VCaP (cell line): ENCODE measurements around the gene LSM12.
A peak's percentile ranks its signal among the peaks of the same experiment; 100 is the strongest.

ENCODE experiments used
- H3K27ac ChIP-seq: fragments of 450-650 bp; 2 replicates; pipeline ENCODE4 v1.5.1; 2017
- TF ChIP-seq, protein P1 (sequence below): fragments of 450-650 bp; conservative IDR thresholded peaks from 2 replicates; pipeline ENCODE4 v1.5.1; 2017; ENCODE audit warnings: mild to moderate bottlenecking, moderate library complexity

Gene LSM12

DNA sequence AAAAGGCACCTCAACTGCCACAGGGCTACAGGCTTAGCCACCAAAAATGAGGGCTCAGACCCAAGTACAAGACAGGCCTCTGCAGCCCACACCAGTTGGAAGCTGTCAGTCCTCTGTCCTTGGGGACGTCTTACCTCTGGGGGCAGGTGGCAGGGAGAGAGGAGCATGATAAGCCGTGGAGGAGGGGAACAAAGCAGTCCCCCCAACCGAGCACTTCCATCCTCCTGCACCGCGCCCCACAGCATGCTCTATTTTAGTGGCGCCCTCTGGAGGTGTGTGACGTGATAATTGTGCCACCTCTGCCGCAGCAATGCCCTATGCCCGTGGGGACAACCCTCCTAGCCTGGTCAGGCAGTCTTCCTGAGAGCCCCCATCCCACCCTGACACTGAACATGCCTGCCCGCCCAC is 17.7 kb upstream of the LSM12 start:
- TF ChIP-seq, protein P1, sequence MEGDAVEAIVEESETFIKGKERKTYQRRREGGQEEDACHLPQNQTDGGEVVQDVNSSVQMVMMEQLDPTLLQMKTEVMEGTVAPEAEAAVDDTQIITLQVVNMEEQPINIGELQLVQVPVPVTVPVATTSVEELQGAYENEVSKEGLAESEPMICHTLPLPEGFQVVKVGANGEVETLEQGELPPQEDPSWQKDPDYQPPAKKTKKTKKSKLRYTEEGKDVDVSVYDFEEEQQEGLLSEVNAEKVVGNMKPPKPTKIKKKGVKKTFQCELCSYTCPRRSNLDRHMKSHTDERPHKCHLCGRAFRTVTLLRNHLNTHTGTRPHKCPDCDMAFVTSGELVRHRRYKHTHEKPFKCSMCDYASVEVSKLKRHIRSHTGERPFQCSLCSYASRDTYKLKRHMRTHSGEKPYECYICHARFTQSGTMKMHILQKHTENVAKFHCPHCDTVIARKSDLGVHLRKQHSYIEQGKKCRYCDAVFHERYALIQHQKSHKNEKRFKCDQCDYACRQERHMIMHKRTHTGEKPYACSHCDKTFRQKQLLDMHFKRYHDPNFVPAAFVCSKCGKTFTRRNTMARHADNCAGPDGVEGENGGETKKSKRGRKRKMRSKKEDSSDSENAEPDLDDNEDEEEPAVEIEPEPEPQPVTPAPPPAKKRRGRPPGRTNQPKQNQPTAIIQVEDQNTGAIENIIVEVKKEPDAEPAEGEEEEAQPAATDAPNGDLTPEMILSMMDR, result no peak
- no peak overlapping the region for H3K27ac ChIP-seq

- TF ChIP-seq, protein P1, result peak; percentile 77
- no peak overlapping the region for H3K27ac ChIP-seq
These were observed 16.9 kb upstream of the LSM12 start for GRCh38 chr17:44083250-44083849.

GRCh38 chr17:44082256-44082927 is 15.9 kb upstream of the LSM12 start:
- TF ChIP-seq, protein P1, result no peak
- H3K27ac ChIP-seq, result no peak overlapping the region

DNA sequence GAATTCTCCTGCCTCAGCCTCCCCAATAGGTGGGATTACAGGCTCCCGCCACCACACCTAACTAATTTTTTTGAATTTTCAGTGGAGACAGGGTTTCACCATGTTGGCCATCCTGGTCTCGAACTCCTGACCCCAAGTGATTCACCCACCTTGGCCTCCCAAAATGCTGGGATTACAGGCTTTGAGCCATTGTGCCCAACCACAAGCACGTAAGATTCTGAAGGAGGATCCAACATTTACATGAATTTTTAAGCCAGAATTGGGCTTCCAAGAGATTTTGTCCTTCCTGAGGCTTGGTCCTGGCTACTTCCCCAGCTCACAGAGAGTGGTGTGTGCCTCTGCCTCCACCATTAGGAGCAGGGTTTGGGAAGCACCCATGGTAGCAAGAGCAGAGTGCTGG is 15.2 kb upstream of the LSM12 start:
- TF ChIP-seq, protein P1, result no peak
- H3K27ac ChIP-seq, result no peak overlapping the region

DNA sequence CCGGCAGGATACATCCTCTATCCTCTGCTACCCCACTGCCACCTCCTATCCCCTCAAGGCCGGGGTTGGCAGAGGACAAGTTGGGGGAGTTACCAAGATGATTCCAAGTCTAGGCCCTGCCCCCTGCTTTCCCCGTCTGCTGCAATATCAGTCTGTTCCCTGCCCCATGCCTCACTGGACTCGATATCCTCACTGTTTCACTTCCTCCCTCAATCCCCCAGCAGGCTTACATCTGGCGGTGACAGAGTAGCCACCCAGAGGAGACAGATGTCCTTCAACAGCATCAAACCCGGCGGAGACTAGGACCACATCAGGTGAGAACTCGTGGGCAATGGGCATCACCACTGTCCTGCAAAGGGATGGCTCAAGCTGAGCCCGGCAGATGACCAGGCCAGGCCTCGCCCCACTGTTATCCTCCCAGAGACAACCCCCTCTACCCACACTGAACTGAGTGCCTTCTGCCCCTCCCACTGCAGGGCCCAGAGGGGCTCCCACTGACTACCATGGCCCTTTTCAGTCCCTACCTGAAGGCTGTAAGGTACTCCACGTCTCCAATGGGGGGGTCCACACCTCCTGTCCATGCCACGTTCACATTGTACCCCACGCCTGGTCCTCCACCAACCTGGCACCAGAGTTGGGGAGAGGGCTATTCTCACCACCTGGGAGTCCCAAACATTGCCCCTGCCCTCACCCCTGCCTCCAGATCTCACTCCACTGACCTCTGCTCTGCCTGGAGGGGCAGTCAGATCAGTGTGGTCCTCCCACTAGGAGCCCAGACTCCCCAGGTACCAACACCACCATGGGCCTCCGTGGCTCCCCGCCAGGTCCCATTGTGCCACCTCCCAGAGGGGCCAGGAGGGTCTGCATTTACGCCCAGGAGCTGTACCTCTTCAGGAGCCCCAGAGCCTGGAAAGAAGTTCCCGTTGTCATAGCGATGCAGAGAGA is 13.7 kb upstream of the LSM12 start:
- TF ChIP-seq, protein P1, result no peak
- H3K27ac ChIP-seq, result no peak overlapping the region

- TF ChIP-seq, protein P1, result no peak
- peak overlapping the region; percentile 98 for H3K27ac ChIP-seq
These were observed 11.9 kb upstream of the LSM12 start for GRCh38 chr17:44078412-44078811.

DNA sequence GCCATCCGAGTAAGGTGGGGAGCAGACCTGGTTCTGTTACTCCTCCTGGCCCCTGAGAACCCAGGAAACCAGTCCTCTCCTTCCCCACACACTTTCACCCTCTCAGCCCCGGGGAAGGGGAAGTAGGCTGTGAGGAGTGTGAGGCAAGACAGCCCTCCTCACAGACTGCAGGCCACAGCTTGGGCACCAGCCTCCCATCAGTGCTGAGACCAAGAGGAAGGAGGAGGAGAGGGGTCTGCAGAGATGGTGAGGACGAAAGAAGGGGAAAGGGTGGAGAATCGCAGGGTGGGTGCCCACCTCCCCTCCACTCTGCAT is 11.1 kb upstream of the LSM12 start:
- H3K27ac ChIP-seq, result peak overlapping the region; percentile 98
- TF ChIP-seq, protein P1, result no peak
